GM12878 (cell line): ENCODE measurements around the gene FLVCR1.

ENCODE experiments used
- ATF2 ChIP-seq: IDR thresholded peaks from 2 replicates; pipeline ENCODE4 v1.6.1; 2012; ENCODE audit warnings: low read length, inconsistent platforms
- CHD2 ChIP-seq: IDR thresholded peaks from 2 replicates; pipeline ENCODE4 v1.6.1; 2011; ENCODE audit warnings: low read depth, low read length, improper control_type of control experiment, borderline replicate concordance
- EZH2 ChIP-seq: IDR thresholded peaks from 2 replicates; pipeline ENCODE4 v1.6.1; 2012; ENCODE audit warnings: low read depth, mild to moderate bottlenecking, control low read depth, inconsistent platforms, low read length, borderline replicate concordance; ENCODE audit not compliant: control insufficient read depth
- FOXM1 ChIP-seq: IDR thresholded peaks from 2 replicates; pipeline ENCODE4 v1.6.1; 2012; ENCODE audit warnings: low read depth, mild to moderate bottlenecking, inconsistent platforms, low read length, moderate library complexity
- JUND ChIP-seq: IDR thresholded peaks from 2 replicates; pipeline ENCODE4 v1.6.1; 2012; ENCODE audit warnings: low read depth, mild to moderate bottlenecking, low read length, improper control_type of control experiment, moderate library complexity
- NFYB ChIP-seq: IDR thresholded peaks from 2 replicates; pipeline ENCODE4 v1.6.1; 2011; ENCODE audit warnings: low read depth, mild to moderate bottlenecking, low read length, improper control_type of control experiment, moderate library complexity; ENCODE audit not compliant: insufficient read depth
- NR2F1 ChIP-seq: fragments of 450-650 bp; conservative IDR thresholded peaks from 2 replicates; pipeline ENCODE4 v1.6.1; 2017; ENCODE audit warnings: mild to moderate bottlenecking
- POLR2AphosphoS5 ChIP-seq: IDR thresholded peaks from 2 replicates; pipeline ENCODE4 v1.6.1; 2011; ENCODE audit warnings: mild to moderate bottlenecking, low read length, inconsistent platforms
- RB1 ChIP-seq: fragments of 450-650 bp; formaldehyde crosslinking; IDR thresholded peaks from 2 replicates; pipeline ENCODE4 v1.6.1; 2017; ENCODE audit warnings: mild to moderate bottlenecking, borderline replicate concordance
- SPI1 ChIP-seq: IDR thresholded peaks from 2 replicates; pipeline ENCODE4 v1.6.1; 2011; ENCODE audit warnings: low read depth, mild to moderate bottlenecking, low read length, moderate library complexity, borderline replicate concordance; ENCODE audit not compliant: insufficient read depth
- ZNF24 ChIP-seq: fragments of 450-650 bp; IDR thresholded peaks from 2 replicates; pipeline ENCODE4 v1.6.1; 2017; ENCODE audit warnings: antibody characterized with exemption, mild to moderate bottlenecking
- TF ChIP-seq, protein P1 (sequence below), 3 experiments: IDR thresholded peaks in 2 of 3; conservative IDR thresholded peaks in 1 of 3; 2 replicates each; pipeline ENCODE4 v1.5.1; 2011; ENCODE audit warnings: low read depth in 3 of 3, low read length in 3 of 3, mild to moderate bottlenecking in 3 of 3, control low read depth in 2 of 3, moderate library complexity in 2 of 3, inconsistent platforms in 1 of 3, mixed read lengths in 1 of 3; ENCODE audit not compliant: control insufficient read depth in 2 of 3, insufficient read depth in 1 of 3; ENCODE audit errors: extremely low read depth in 1 of 3

GRCh38 chr1:212943393-212943710 is 85.3 kb downstream of the FLVCR1 start:
- no peak for TF ChIP-seq POLR2AphosphoS5
- TF ChIP-seq JUND = no peak
- no peak for TF ChIP-seq FOXM1
- TF ChIP-seq RB1 = no peak
- TF ChIP-seq NFYB = no peak
- TF ChIP-seq, protein P1, sequence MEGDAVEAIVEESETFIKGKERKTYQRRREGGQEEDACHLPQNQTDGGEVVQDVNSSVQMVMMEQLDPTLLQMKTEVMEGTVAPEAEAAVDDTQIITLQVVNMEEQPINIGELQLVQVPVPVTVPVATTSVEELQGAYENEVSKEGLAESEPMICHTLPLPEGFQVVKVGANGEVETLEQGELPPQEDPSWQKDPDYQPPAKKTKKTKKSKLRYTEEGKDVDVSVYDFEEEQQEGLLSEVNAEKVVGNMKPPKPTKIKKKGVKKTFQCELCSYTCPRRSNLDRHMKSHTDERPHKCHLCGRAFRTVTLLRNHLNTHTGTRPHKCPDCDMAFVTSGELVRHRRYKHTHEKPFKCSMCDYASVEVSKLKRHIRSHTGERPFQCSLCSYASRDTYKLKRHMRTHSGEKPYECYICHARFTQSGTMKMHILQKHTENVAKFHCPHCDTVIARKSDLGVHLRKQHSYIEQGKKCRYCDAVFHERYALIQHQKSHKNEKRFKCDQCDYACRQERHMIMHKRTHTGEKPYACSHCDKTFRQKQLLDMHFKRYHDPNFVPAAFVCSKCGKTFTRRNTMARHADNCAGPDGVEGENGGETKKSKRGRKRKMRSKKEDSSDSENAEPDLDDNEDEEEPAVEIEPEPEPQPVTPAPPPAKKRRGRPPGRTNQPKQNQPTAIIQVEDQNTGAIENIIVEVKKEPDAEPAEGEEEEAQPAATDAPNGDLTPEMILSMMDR (IDR thresholded peaks at IDR 0.05 in 2 of 3, conservative IDR thresholded peaks at IDR 0.05 in 1 of 3; ENCODE audit: control insufficient read depth in 2 of 3, extremely low read depth in 1 of 3, insufficient read depth in 1 of 3, low read depth in 3 of 3, low read length in 3 of 3) = no peak
- no peak for TF ChIP-seq ZNF24
- TF ChIP-seq SPI1 = no peak
- TF ChIP-seq ATF2 = no peak
- no peak for TF ChIP-seq EZH2
- TF ChIP-seq CHD2 = no peak
- no peak for TF ChIP-seq NR2F1
